ENCODE results near the gene TRIM66.

DNA sequence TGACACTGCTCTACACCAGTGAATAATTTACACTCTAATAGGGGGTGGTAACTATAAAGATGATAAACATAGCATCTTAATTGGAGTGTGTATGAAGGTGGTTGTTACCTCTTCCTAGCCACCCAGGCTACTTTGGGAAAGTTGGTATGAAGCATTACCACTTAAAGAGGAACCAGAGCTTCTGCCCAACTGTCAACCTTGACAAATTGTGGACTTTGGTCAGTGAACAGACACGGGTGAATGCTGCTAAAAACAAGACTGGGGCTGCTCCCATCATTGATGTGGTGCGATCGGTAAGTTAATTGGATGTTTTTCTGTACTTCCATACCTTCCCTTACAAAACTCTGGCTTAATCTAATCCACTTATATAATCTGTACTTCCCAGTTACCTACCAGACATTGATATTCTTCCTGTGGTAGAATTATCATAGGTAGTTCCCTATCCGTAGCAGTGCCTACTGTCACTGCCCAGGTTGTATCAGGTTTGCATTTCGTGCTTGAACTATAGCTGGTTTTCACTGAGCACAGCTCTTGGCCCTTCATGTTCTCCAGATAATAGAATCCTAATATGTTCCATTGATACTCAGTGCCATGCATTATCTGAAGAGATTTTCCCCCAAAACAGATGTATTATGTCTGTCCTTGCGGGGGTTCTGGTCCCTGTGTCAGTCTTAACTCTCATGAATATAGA lies 2.3 kb upstream of the TRIM66 start:
- TF ChIP-seq, protein P1, sequence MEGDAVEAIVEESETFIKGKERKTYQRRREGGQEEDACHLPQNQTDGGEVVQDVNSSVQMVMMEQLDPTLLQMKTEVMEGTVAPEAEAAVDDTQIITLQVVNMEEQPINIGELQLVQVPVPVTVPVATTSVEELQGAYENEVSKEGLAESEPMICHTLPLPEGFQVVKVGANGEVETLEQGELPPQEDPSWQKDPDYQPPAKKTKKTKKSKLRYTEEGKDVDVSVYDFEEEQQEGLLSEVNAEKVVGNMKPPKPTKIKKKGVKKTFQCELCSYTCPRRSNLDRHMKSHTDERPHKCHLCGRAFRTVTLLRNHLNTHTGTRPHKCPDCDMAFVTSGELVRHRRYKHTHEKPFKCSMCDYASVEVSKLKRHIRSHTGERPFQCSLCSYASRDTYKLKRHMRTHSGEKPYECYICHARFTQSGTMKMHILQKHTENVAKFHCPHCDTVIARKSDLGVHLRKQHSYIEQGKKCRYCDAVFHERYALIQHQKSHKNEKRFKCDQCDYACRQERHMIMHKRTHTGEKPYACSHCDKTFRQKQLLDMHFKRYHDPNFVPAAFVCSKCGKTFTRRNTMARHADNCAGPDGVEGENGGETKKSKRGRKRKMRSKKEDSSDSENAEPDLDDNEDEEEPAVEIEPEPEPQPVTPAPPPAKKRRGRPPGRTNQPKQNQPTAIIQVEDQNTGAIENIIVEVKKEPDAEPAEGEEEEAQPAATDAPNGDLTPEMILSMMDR (conservative IDR thresholded peaks at IDR 0.05 in 1 of 2, IDR thresholded peaks at IDR 0.05 in 1 of 2; ENCODE audit: low read depth in 1 of 2, low read length in 2 of 2): no peak
- no peak for TF ChIP-seq EZH2 (IDR thresholded peaks at IDR 0.05; ENCODE audit: low read length, missing control alignments)

Data from fibroblast of lung (primary cell).